ENCODE data around the gene FIGLA.

Gene FIGLA

DNA sequence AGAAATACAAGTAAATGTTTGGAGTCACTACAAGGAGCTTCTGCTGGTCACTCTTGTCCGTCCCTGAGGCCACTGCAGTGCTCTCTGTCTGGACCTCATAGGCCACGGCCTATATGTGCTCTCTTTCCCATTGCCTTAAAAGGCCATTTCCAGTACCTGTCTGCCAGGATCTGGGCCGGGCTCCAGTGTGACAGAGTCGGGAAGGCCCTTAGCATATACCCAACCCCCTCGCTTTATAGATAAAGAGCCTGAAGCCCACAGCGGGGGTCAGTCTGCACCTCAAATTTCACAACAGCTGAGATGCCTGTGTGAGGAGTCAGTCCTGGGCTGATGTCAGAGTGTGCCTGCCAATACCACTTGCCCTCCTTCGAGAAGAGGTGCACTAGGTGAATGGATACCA is 62.3 kb downstream of the FIGLA start:
- peaks cover 32% of the 10 kb centered on the region for H3K27me3 ChIP-seq (ENCODE audit: insufficient read depth, low read length)
- no peaks in the 10 kb centered on the region for H3K4me1 ChIP-seq (ENCODE audit: control insufficient read depth, insufficient read depth, low read length, unreplicated experiment)
- no peaks in the 10 kb centered on the region for H3K36me3 ChIP-seq (ENCODE audit: insufficient read depth, low read length)
- H3K27ac ChIP-seq (ENCODE audit: low read depth, low read length), result no peak overlapping the region
- H3K79me2 ChIP-seq (ENCODE audit: control insufficient read depth, insufficient read depth, low read length, unreplicated experiment), result no peaks in the 10 kb centered on the region
- no peak overlapping the region for H2AFZ ChIP-seq (ENCODE audit: low read length, unreplicated experiment)
- H3K4me3 ChIP-seq (ENCODE audit: low read depth, low read length), result no peak overlapping the region

Data from ACC112 (cell line).